K562 (cell line): ENCODE measurements around the gene TGM3. TPM values are rescaled to one million over a fixed set of nuclear protein-coding genes. Genes with fewer than 3 reads are reported as not detected.
A peak's percentile ranks its signal among the peaks of the same experiment; 100 is the strongest.

Source experiments
- ATAC-seq: fragments of 200-7000 bp; cut with Tn5 transposase; 3 replicates; pipeline ENCODE4 v1.9.1; 2020; ENCODE audit warnings: moderate library complexity
- BruUV-seq: library from RNA; stranded (reverse); fragments of 400-500 nt; replicated peaks from 2 replicates; lab custom pipeline; 2021; lab: Mats Ljungman, UMichigan
- CTCF ChIA-PET: fragments of 300-600 bp; formaldehyde crosslinking; extraction: SDS; loops from one replicate; lab custom pipeline; 2021; ENCODE audit warnings: low intra/inter-chr PET ratio; lab: Yijun Ruan, JAX
- POLR2A ChIA-PET: fragments of 300-600, 350-650 bp; sonication (Branson Sonifier 250); formaldehyde crosslinking; extraction: SDS; loops from one replicate; lab custom pipeline; 2021; ENCODE audit warnings: antibody characterized with exemption, inconsistent platforms; lab: Yijun Ruan, JAX
- DNase-seq, 4 experiments: peaks; one replicate each; pipeline versions ENCODE4 v3.0.0 to v3.0.0-alpha.2; 2011 to 2018; ENCODE audit warnings: low spot score in 3 of 4, mixed read lengths in 3 of 4; ENCODE audit errors: extremely low read depth in 1 of 4
- FAIRE-seq: peaks from 2 replicates; lab custom pipeline; 2011; peaks lifted over from hg19 to GRCh38; lab: Jason Lieb, UNC
- H2AFZ ChIP-seq: 2 replicates; pipeline ENCODE4 v1.6.0; 2011; ENCODE audit warnings: low read depth, low read length, control low read depth, inconsistent platforms
- H3K27ac ChIP-seq: fragments of 200-600 bp; 3 replicates; pipeline ENCODE4 v1.8.0; 2011; ENCODE audit warnings: low read depth, mild to moderate bottlenecking, control low read depth, inconsistent platforms, low read length, moderate library complexity, mixed read lengths; ENCODE audit errors: extremely low read depth
- H3K27me3 ChIP-seq, 2 experiments: fragments of 300-600 bp in 1 of 2; 2 replicates in 1 of 2; 3 replicates in 1 of 2; pipeline versions ENCODE4 v1.6.0 to v1.8.0; 2011; ENCODE audit warnings: inconsistent platforms in 2 of 2, low read length in 2 of 2, mild to moderate bottlenecking in 1 of 2, mixed read lengths in 1 of 2, moderate library complexity in 1 of 2; ENCODE audit not compliant: control insufficient read depth in 2 of 2, insufficient read depth in 2 of 2
- H3K36me3 ChIP-seq: fragments of 300-600 bp; 3 replicates; pipeline ENCODE4 v1.8.0; 2011; ENCODE audit warnings: mild to moderate bottlenecking, low read length, inconsistent platforms; ENCODE audit not compliant: control insufficient read depth, insufficient read depth
- H3K4me1 ChIP-seq, 2 experiments: fragments of 200-600 bp in 1 of 2; replicated peaks in 1 of 2; 2 replicates in 1 of 2; 3 replicates in 1 of 2; pipeline versions ENCODE4 v1.5.1 to v1.8.0; 2011; ENCODE audit warnings: inconsistent platforms in 2 of 2, low read length in 2 of 2, mild to moderate bottlenecking in 1 of 2, mixed read lengths in 1 of 2, moderate library complexity in 1 of 2; ENCODE audit not compliant: control insufficient read depth in 2 of 2, insufficient read depth in 2 of 2
- H3K4me2 ChIP-seq: 2 replicates; pipeline ENCODE4 v1.6.1; 2011; ENCODE audit warnings: low read length, control low read depth, inconsistent platforms, mixed read lengths; ENCODE audit not compliant: insufficient read depth
- H3K4me3 ChIP-seq: fragments of 200-600 bp; sonication (generic), shearing (Covaris generic); 2 replicates; pipeline ENCODE4 v1.5.1; 2016; ENCODE audit warnings: control low read depth, inconsistent platforms
- H3K79me2 ChIP-seq: fragments of 200-600 bp; 3 replicates; pipeline ENCODE4 v1.8.0; 2011; ENCODE audit warnings: low read length, inconsistent platforms; ENCODE audit not compliant: control insufficient read depth, insufficient read depth
- H3K9ac ChIP-seq, 2 experiments: 2 replicates each; pipeline versions ENCODE4 v1.6.0 to v1.6.1; 2011; ENCODE audit warnings: low read depth in 2 of 2, low read length in 2 of 2, control low read depth in 1 of 2, inconsistent platforms in 1 of 2, mild to moderate bottlenecking in 1 of 2, mixed read lengths in 1 of 2; ENCODE audit not compliant: insufficient read depth in 1 of 2
- H3K9me1 ChIP-seq: one replicate; pipeline ENCODE4 v1.6.0; 2011; ENCODE audit warnings: inconsistent platforms, mild to moderate bottlenecking, low read length, moderate library complexity; ENCODE audit not compliant: control insufficient read depth, insufficient read depth
- H3K9me3 ChIP-seq: replicated peaks from 2 replicates; pipeline ENCODE4 v1.5.1; 2011; ENCODE audit warnings: low read depth, low read length, inconsistent platforms; ENCODE audit not compliant: control insufficient read depth, insufficient read depth
- H4K20me1 ChIP-seq: replicated peaks from 2 replicates; pipeline ENCODE4 v1.6.1; 2011; ENCODE audit warnings: low read length, inconsistent platforms, mixed read lengths; ENCODE audit not compliant: control insufficient read depth, insufficient read depth
- CHD2 ChIP-seq: IDR thresholded peaks from 2 replicates; pipeline ENCODE4 v1.6.1; 2011; ENCODE audit warnings: low read depth, low read length
- WGBS: fragments of 100-300 bp; shearing (Covaris generic); methylation state at CpG from one replicate; pipeline ENCODE4 v1.1.6; 2016; ENCODE audit warnings: low coverage, mixed read lengths; ENCODE audit not compliant: insufficient coverage; ENCODE audit errors: missing lambda C conversion rate; 5-methylcytosine and 5-hydroxymethylcytosine counted together
- in situ Hi-C: fragments of 300-500 bp; cut with MboI; formaldehyde crosslinking; loops from 4 replicates; pipeline ENCODE4 v1.15.0; 2018; ENCODE audit warnings: inconsistent platforms, mixed read lengths
- intact Hi-C: fragments of 100-400 bp; cut with micrococcal nuclease; formaldehyde crosslinking; loops from 2 replicates; pipeline ENCODE4 v1.14.2; 2022
- polyA plus RNA-seq, 8 experiments: library from polyadenylated mRNA; depleted of rRNA in 4 of 8; stranded (reverse) in 5 of 8; unstranded in 3 of 8; fragments of >200 nt; fragmentation: Nextera tagmentation in 2 of 8; fragmentation: Illumina TruSeq in 1 of 8; extraction: Ambion mirVana in 2 of 8; extraction: Trizol in 1 of 8; gene quantifications; 2 replicates each; pipeline versions ENCODE4 v1.2.1 to v1.2.3, GENCODE V29; 2011 to 2014; ENCODE audit warnings: inconsistent platforms in 1 of 8, missing spikeins in 1 of 8
- total RNA-seq, 7 experiments: library from RNA; depleted of rRNA in 6 of 7; stranded (reverse); fragments of >200 nt in 6 of 7; fragmentation: Illumina TruSeq in 2 of 7; extraction: Trizol in 2 of 7; gene quantifications; 2 replicates each; pipeline versions ENCODE4 v1.2.1 to v1.2.3, GENCODE V29; 2011 to 2021; ENCODE audit warnings: low replicate concordance in 1 of 7
- TF ChIP-seq, protein P1 (sequence below): fragments of 250-450 bp; sonication (Bioruptor Pico); IDR thresholded peaks from 2 replicates; pipeline ENCODE4 v1.5.0; 2021; ENCODE audit warnings: mild to moderate bottlenecking, moderate library complexity
- TF ChIP-seq, protein P2 (sequence below): fragments of 450-650 bp; IDR thresholded peaks from 2 replicates; pipeline ENCODE4 v1.6.1; 2018; ENCODE audit not compliant: partially characterized antibody

TGM3 gene
- total and polyA plus RNA-seq, 9 of the 15 experiments (the other 6 are each of a cell fraction or from before 2014, with no cell fraction given), result not detected

- H3K9ac ChIP-seq, result no peak overlapping the region
- H3K9me3 ChIP-seq, result no peaks in the 10 kb centered on the region
- WGBS, result 71% methylated on average over 2 of the region's 4 CpGs
- H3K36me3 ChIP-seq, result no peaks in the 10 kb centered on the region
- no peak overlapping the region for H3K4me3 ChIP-seq
- no peaks in the 10 kb centered on the region for H3K79me2 ChIP-seq
- H3K27me3 ChIP-seq, result peaks cover 0 to 3% of the 10 kb centered on the region in 2 experiments; a peak in 1 of 5 replicates
- TF ChIP-seq, protein P1, sequence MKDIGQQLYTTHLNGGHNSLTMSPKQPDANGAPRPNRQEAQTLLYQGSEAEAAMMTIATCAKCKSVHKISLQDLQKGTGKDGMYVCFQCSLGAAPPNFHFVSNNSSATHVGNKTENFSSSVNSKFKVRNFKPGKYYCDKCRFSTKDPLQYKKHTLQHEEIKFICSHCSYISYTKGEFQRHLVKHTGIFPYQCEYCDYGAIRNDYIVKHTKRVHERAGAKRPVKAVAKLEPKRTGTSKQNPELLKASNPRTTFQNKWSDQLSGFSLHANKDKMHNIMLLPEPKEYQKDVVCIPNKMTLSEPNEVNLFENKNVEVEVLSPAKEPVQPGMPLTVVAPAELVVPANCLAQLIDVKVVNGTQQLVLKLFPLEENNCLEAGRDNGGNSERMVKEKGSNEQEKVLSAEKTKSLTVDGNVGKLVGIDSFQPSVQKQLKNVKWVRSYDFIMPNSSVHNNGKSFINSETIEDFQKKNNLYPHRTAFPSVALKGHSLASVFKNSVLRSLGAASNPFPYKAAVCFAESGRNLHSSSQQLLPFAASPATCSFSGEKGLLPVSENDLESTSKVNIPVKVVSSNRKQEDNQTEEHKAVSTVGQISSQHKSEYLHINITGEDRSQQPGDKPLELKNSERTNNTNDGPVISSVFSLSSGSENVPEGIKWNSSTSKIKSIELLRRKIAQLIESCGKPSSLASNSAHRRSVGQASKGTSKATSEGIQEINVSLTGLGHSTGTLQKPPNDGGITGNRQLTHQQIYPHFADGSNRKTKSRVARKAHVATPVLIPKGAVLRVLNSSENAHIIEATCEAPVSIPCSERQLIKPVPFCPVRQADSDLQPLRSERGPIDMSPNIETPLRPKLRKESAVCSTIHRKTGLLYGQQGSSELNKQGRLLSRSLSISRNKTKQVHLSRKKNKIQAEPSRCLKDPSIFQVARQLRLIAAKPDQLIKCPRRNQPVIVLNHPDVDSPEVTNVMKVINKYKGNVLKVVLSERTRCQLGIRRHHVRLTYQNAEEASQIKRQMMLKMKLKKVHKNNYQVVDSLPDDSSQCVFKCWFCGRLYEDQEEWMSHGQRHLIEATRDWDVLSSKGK, result no peak
- H2AFZ ChIP-seq, result no peak overlapping the region
- POLR2A ChIA-PET, result interaction anchor here (1.2 kb wide), 1 partner anchor 12 kb away, joined by 3 read pairs; no protein-coding TSS in a partner anchor
- CTCF ChIA-PET, result no interaction called here
- no TSS peak for BruUV-seq
- H3K4me2 ChIP-seq, result no peak overlapping the region
- in situ Hi-C loops, result no loop called here
- no peaks in the 10 kb centered on the region for H4K20me1 ChIP-seq
- FAIRE-seq (no peak), DNase-seq (no peak), ATAC-seq (no peak)
- H3K27ac ChIP-seq, result no peak overlapping the region
- intact Hi-C loops, result no loop called here
- H3K4me1 ChIP-seq, result peaks cover 0 to 5% of the 10 kb centered on the region in 2 experiments; a peak in 2 of 5 replicates
- no peaks in the 10 kb centered on the region for H3K9me1 ChIP-seq
Observed at GRCh38 chr20:2293971-2294370, 1.8 kb upstream of the TGM3 start.

DNA sequence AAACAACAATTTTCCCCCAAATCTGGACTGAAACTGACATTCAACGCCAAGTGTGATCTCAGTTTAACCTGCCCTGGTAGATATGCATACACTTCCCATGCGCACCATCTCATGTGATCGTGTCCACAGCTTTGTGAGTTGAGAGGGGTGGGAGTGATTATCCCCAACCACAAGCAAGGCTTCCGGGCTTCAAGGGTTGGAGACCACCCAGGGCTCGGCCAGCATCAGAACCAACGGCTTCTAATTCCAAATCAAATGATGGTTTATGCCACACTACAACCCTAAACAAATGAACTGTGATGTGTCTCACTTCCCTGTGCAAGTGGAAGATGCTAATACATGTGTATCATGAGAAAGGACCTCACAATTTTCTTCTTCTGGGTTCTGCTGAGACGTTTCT is 515 bp upstream of the TGM3 start:
- WGBS, result 25% methylated on average over 7 of the region's 7 CpGs
- intact Hi-C loops (no loop called here), in situ Hi-C loops (no loop called here)
- no TSS peak for BruUV-seq
- Histone ChIP-seq H3K4me1 (peaks cover 0 to 2% of the 10 kb centered on the region in 2 experiments; a peak in 3 of 5 replicates), H3K9ac (no peak overlapping the region), H3K4me3 (no peak overlapping the region), H3K36me3 (no peaks in the 10 kb centered on the region), H3K9me3 (no peaks in the 10 kb centered on the region), H3K79me2 (no peaks in the 10 kb centered on the region), H3K9me1 (no peaks in the 10 kb centered on the region), H4K20me1 (no peaks in the 10 kb centered on the region), H3K27me3 (peaks cover 0 to 3% of the 10 kb centered on the region in 2 experiments; a peak in 1 of 5 replicates), H3K4me2 (no peak overlapping the region), H3K27ac (no peak overlapping the region), H2AFZ (no peak overlapping the region)
- CTCF ChIA-PET, result no interaction called here
- no peak for TF ChIP-seq CHD2
- TF ChIP-seq, protein P2, sequence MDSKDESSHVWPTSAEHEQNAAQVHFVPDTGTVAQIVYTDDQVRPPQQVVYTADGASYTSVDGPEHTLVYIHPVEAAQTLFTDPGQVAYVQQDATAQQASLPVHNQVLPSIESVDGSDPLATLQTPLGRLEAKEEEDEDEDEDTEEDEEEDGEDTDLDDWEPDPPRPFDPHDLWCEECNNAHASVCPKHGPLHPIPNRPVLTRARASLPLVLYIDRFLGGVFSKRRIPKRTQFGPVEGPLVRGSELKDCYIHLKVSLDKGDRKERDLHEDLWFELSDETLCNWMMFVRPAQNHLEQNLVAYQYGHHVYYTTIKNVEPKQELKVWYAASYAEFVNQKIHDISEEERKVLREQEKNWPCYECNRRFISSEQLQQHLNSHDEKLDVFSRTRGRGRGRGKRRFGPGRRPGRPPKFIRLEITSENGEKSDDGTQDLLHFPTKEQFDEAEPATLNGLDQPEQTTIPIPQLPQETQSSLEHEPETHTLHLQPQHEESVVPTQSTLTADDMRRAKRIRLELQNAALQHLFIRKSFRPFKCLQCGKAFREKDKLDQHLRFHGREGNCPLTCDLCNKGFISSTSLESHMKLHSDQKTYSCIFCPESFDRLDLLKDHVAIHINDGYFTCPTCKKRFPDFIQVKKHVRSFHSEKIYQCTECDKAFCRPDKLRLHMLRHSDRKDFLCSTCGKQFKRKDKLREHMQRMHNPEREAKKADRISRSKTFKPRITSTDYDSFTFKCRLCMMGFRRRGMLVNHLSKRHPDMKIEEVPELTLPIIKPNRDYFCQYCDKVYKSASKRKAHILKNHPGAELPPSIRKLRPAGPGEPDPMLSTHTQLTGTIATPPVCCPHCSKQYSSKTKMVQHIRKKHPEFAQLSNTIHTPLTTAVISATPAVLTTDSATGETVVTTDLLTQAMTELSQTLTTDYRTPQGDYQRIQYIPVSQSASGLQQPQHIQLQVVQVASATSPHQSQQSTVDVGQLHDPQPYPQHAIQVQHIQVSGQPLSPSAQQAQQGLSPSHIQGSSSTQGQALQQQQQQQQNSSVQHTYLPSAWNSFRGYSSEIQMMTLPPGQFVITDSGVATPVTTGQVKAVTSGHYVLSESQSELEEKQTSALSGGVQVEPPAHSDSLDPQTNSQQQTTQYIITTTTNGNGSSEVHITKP, result peak; percentile 36
- ATAC-seq (no peak), DNase-seq (no peak), FAIRE-seq (no peak)
- POLR2A ChIA-PET, result no interaction called here
